Measurements from ENCODE around the gene CPXM2.
A peak's percentile ranks its signal among the peaks of the same experiment; 100 is the strongest.

CPXM2 gene

GRCh38 chr10:123904834-123905409, 13.3 kb upstream of the CPXM2 start:
- DNase-seq (ENCODE audit: low spot score), result no peak

DNA sequence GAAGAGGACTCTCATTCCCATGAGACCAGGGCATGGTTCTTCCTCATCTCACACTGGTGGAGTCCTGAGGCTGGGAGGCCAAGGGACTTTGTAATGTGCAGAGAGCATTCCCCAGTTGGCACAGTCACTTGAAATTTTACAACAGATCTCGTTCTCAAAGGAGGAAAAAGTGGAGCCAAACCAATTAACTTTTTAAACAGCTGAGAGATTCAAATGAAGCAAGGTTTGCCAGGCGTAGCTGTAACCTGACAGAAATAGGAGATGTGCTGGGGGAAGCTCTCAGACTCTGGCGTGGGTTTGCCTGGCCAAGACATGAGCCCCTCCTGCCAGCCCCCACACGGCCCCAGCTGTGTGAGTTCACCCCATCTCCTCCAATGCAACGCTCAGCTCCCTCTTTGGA, 12.0 kb upstream of the CPXM2 start:
- DNase-seq (ENCODE audit: low spot score), result no peak

DNA sequence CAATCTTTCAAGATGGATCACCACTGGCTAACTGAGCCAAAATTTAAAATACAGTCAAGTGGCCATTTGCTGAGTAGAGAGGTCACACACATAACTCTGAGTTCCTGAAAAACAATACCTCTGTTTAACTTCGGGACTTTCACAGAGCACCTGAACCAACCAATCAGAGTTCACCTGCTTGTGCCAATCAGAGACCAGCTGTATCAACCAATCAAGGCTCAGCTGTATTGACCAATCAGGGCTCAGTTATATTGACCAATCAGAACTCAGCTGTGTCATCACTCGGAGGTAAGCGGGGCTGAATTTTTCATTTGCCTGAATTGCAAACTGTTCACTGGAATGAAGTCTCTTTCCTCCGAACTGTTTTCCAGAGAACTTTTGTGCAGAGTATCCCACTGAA, 10.0 kb upstream of the CPXM2 start:
- DNase-seq (ENCODE audit: low spot score), result no peak

DNA sequence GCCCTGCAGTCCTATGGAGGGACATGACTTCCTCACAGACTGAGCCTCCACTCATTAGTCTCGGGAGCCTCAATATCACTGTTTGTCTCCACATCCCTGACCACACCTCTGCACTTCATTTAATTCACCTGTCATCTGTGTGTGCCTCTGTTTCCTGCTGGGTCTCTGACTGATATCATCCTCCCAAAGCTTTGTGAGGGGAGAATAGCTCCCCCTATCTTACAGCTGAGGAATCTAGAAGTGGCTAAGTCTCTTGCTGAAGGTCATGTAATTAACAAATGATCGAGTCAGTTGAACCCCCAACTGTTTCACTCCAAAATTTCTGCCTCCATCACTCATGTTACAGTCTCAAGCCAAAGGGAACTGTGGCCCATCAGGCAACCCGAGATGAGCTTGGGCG, 5.5 kb upstream of the CPXM2 start:
- DNase-seq (ENCODE audit: low spot score), result peak; percentile 1

- no peak for DNase-seq (ENCODE audit: low spot score)
Observed at GRCh38 chr10:123896246-123896927, 4.8 kb upstream of the CPXM2 start.

- no peak for DNase-seq (ENCODE audit: low spot score)
Observed at GRCh38 chr10:123893651-123894050, 2.0 kb upstream of the CPXM2 start.

GRCh38 chr10:123890756-123891143, 857 bp downstream of the CPXM2 start:
- no peak for DNase-seq (ENCODE audit: low spot score)

GRCh38 chr10:123890226-123890625, 1.4 kb downstream of the CPXM2 start:
- DNase-seq (ENCODE audit: low spot score), result no peak

DNA sequence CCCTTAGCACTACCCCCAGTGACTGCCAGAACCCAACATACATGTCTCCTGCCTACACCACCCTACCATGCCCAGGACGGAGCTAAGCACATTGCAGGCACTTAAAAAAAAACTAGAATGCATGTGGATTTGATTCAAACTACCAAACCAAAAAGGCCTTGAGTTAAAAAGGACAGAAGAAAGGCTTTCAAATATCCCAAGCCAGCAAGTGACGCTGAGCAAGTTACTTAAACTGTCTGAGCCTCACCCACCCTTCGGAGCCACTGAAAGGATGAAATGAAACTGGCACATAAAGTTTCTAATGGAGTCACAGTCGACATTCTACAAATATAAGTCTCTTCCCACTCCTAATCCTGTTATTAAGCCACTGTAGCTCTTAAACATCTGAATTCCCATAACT, 1.8 kb downstream of the CPXM2 start:
- DNase-seq (ENCODE audit: low spot score), result no peak

DNA sequence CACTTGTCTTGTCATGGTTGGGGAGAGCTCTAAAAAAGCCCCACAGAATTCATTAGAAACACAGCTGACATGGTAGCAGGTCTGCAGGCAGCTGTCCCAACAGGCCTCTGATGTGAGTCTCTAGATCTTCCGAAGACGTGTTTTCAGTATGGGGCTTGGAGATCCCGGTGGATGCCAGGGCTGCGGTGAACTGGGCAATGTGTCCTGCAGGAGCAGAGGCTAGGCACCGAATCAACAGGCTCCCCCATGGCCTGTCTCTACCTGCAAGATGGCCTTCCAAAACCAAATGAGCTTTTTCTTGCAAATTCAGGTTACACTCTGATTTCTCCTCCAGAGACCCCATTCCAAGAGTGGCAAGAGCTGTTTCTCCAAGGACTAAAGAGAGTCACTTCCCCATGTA, 2.9 kb downstream of the CPXM2 start:
- no peak for DNase-seq (ENCODE audit: low spot score)

DNA sequence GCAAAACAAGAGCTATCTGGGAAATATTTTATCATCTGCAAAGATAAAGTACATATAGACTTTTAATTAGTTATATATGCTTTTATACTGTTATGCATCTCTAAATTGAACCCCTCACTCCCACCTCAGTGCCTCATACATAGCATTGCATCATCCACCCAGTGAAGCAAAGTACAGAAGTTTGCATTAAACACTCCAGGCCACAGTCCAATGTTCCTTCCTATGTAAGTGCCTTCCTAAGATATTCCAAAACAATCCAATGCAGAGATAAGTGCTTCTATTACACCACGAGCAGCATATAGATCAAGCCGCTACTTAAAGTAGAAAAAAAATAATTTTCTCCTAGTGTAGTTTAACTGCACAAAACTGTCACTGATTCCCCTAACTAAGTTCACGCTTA, 3.4 kb downstream of the CPXM2 start:
- no peak for DNase-seq (ENCODE audit: low spot score)

- DNase-seq (ENCODE audit: low spot score), result no peak
Observed at GRCh38 chr10:123886292-123886691, 5.3 kb downstream of the CPXM2 start.

DNA sequence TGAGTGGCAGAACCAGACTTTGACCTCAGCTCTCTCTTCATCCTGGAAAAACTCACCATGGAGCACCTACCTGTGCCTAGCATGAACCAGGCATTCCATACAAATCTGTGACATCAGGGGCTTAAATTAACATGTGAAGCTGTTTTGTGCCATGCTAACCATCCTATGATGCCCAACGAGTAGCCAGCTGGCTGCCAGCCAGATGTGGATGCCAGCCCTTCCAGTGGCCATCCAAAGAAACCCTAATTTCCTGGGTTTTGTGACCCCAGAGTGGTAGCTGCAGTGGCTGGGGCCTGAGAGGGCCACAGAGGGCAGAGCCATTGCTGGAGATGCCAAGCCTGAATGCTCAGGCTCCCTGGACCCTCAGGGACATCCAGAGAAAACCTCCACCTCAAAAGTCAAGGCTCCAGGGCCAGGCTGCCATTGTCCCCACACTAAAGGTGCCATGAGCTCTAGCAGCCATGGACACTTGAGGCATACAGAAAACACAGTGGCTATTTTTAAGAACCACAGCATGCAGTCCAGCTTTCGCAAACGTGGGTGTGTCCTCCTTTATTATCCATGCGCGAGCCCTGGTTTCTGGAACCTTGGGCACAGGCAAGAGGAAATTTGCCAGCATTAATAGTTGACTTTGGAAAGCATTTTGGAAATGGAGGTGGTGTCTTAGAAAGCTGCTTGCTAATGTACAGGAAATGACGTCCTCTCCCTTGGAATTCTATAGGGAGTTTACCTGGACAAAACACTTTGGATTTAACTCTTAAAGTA, 6.0 kb downstream of the CPXM2 start:
- no peak for DNase-seq (ENCODE audit: low spot score)

- DNase-seq (ENCODE audit: low spot score), result no peak
Observed at GRCh38 chr10:123884907-123885381, 6.7 kb downstream of the CPXM2 start.

- no peak for DNase-seq (ENCODE audit: low spot score)
Observed at GRCh38 chr10:123884351-123884906, 7.2 kb downstream of the CPXM2 start.

- DNase-seq (ENCODE audit: low spot score), result no peak
Observed at GRCh38 chr10:123883673-123884320, 7.8 kb downstream of the CPXM2 start.

DNA sequence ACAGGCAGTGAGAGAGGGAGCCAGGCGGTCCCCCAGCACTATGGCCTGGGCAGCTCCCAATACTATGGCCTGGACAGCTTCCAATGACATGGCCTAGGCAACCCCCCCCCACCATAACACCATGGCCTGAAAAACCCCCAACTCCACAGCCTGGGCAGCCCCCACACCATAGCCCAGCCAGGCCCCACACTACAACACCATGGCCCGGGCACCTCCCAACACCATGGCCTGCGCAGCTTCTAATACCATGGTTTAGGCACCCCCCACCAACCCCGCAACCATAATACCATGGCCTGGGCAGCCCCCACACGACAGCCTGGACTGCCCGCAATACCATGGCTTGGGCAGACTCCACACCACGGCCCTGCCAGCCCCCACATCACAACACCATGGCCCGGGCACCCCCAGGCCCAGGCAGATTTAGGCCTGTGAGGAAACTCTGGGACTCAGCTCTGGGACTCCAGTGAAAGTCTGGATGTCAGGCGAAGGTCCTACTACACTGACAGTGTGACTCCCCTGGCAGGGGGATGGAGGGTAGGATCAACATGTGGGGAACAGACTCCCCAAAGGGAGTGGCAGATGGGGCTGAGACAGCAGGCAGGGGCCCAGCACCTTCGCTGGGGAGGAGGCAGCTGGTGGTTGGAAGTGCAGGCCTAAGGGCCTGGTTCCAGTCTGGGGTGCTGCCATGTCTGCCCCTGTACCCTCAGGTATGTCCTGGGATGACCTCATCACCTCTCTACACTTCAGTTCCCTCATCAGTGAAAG, 8.7 kb downstream of the CPXM2 start:
- no peak for DNase-seq (ENCODE audit: low spot score)

GRCh38 chr10:123882177-123882576, 9.4 kb downstream of the CPXM2 start:
- no peak for DNase-seq (ENCODE audit: low spot score)

DNA sequence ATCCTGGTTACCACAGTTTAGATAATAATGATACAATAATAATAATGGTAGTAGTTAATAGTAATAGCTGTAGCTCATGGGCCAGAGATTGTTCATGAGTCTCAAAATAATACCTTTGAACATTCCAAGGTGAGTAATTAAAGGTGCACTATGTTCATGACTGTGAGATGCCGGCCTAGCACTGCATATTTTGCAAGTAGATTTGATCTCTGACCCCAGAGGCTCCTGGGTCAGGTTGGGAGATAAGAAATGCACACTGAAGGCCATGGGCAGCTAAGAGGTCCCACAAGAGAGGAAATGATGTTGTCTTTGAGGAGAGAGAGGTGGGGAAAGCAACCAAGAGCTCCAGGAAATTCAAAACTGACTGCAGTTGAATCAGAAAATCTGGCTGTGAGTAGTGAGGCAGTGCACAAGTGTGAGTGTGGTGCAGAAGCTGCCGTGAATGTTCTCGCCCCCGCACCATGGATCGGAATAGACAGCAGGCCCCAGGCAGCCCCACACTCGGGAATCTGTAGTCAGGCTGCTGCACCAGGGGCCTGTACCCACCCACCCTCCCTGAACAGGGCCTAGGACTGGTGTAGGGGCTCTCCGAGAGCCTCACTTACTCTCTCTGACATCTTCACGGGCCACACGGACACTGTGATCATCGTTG, 11.9 kb downstream of the CPXM2 start:
- no peak for DNase-seq (ENCODE audit: low spot score)

- no peak for DNase-seq (ENCODE audit: low spot score)
Observed at GRCh38 chr10:123878666-123879303, 12.8 kb downstream of the CPXM2 start.

GRCh38 chr10:123870260-123870659, 21.3 kb downstream of the CPXM2 start:
- DNase-seq (ENCODE audit: low spot score), result no peak

Data from kidney capillary endothelial cell (primary cell).